MV-4-11 (cell line): ENCODE results near the gene SRMS.
A peak's percentile ranks its signal among the peaks of the same experiment; 100 is the strongest.
"Not testable (repeated sequence)": the region's sequence is repeated elsewhere in the genome, so short reads cannot be mapped to it uniquely, and the experiment has no call there.

Experiments used
- DNase-seq: peaks from one replicate; lab custom pipeline; 2025; lab: John Stamatoyannopoulos, UW

The SRMS gene

DNA sequence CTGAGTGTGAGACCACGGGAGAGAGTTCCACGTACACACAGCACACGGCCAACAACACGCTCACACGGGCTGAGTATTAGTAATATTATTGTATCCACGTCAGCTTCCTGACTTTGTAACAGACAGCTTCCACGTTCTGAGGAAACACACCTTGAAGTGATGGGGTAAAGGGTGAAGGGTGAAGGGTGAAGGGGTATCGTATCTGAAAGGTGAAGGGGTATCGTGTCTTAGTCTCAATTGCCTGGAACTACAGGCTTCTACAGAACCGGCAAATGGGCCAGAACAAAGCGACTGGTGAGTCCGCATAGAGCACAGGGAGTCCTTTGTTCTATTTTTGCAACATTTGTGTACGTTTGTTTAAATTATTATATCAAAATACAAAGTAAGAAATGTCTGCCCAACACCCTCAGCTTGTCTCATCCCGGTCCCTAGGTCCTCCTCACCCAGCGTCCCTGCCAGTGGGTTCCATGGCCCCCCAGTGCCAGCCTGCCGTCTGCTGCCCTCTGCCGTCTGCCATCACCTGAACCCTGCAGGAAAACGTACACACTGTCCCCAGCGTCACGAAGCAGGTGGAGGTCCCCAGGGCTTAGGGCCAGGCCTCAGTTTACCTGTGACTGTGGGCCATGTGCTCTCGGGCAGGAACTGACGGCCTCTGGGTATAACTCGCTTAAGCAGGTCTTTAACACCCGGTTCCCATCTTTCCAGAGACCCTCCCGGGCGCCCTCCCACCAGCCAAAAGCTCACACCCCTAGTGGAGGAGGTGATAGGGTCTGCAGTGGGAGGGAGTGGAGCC lies 30.9 kb upstream of the SRMS start:
- no peak for DNase-seq

DNA sequence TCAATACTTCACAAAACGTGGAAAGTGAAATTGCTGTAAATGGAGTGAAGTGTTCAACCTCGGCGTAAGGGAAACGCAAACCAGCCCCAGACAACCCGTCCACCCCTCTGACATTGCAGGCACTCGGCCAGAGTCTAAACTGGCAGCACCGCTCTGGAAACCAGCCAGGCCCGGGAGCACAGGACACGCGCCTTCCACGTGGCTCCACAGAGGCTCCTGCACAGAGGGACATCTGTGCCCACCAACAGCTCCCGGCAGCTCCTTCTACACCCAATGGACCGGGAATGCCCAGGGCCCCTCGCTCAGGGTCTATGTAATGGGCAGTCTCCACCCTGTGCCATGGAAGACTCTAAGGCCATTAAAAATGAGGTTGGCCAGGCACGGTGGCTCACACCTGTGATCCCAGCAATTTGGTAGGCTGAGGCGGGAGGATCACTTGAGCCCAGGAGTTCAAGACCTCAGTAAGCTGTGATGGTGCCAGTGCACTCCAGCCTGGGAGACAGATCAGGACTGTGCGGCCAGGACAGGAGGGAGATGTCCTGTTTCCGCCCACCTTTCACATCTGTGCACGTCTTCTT lies 29.9 kb upstream of the SRMS start:
- DNase-seq, result no peak

DNA sequence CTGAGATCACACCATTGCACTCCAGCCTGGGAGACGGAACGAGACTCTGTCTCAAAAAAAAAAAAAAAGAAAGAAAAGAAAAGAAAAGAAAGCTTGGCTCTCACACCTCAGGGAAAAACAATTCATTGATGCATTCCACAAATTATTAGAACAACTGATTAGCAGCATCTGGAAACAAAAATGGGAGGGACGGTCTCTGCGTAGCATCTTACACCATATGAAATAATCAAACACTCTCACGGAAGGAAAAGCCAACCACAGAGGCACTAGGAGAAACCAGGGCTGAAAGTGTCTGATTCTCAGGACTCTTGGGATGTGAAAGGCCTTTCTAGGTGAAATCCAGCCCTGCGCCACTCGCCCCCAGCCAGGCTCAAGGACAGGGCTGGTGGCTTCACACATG lies 28.8 kb upstream of the SRMS start:
- DNase-seq, result no peak

DNA sequence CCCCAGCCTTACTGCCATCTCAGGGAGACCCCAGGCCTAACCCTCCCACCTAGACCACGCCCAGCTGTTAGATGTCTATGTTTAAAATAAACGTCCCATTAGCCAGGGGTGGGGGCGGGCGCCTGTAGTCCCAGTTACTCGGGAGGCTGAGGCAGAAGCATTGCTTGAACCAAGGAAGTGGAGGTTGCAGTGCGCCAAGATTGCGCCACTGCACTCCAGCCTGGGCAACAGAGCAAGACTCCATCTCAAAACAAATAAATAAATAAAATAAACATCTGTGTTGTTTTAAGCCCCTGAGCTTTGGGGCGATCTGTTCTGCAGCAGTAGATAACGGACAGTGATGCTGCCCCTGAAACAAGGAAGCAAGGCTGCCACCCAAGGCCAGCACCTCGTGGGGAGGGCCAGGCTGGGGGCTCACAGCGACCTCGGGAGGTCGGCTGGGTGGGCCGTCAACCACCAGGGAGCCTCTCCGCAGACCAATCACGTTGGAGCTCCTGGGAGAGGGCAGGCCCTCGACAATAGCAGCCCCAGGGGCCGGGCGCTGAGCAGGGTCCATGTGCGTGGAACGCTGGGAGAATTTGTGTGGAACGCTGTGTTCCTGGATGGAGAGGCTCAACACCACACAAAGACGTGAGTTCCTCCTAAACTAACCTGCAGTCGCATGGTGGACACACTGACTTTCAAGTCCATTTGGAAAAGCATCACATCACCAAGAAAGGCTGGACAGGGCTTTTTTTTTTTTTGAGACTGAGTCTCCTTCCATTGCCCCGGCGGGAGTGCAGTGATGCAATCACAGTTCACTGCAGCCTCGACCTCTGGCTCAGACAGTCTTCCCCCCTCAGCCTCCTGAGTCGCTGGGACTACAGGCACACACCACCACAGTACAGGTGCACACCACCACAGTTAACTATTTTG lies 27.5 kb upstream of the SRMS start:
- DNase-seq, result peak; percentile 11

DNA sequence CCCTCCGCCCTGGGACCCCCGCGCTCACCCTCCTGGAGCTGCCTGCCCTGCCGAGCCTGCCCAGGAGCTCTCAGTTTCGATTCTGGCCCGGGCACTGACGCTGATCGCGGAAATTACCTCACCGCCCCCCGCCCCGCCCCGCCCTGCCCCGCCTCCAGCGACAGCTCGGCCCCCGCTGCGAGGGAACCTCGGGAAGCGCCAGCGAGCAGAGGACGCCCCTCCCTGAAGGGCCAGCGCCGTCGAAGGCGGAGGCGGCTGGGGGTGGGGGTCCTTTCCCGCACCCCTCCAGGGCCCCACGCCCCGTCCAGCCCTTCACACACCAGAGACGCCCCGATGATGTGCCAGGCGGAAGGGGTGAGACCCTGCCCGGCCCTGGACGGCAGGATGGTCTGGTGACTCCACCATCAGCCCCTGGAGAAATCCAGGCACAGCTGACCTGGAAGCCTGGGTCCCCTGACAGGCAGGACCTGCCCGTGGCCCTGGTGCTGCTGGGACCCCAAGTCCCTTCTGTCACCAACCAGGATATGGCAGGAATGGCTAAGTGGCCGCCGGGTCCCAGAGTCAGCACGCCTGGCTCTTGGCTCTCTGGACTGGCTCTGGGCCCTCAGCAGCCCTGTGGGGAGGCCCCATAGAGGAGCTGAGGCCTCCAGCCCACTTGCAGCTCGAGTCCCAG lies 26.7 kb upstream of the SRMS start, which contains the start of gene HELZ2:
HELZ2 (minus strand) TSS at position 84 of the 673 bp plus-strand sequence. CDS start 1,854 bp downstream, outside the sequence.
- DNase-seq, result peak; percentile 27

DNA sequence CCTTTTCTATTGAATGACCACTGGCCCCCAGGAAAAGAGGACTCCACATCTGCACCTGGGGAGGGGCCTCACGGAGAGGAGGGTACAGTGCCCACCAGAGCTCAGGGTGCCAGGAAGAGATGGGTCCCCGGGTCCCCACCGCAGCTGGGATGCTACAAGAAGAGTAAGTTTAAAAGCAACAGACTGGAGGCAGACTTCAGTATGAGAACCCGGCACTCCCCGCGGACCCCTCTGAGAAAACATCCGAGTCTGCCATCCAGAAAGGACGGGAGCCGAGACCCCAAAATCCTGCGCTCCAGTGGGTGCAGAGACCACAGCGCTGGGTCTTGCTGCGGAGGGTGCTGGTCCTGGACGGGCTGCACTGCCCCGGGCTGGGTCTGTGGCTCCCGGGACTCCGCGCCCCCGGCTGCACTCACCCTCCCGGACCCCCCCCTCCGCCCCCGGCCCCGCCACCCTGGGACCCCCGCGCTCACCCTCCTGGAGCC lies 26.1 kb upstream of the SRMS start:
- DNase-seq, result no peak

DNA sequence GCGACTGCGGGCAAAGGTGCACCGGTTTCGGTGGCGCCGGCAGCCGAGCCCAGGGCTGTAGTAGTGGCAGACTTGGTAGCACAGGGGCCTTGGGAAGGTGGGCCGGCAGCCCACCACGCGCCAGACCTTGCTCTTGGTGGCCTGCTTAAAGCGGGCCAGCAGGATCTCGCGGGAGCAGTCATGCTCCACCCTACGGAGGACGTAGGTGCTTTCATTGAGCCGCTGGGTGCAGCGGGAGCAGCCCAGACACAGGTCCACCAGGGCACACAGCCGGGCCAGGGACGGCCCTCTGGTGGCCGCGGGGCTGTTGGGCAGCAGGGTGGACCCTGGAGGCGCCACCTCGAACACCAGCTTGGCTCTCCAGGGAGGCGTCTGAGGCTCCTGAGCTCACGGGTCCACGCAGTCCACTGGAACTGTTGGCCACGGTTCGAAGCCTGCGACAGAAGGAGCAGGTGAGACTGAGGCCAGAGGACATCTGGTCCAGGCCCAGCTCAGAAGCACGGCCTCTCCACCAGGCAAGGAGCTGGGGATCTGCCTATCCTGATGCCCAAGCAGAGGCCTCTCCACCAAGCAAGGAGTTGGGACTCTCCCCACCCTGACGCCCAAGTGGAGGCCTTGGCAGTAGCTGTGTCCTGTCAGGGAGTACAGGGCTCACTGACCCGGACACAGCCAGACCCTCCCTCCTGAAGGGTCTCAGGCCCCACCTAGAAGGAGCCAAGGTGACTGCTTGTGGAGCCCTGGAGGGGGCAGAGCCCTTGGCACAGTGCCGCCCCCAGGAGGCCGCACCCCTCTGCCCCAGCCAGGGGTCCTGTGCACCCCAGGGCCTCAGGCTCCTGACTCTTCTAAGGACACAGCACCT lies 25.5 kb upstream of the SRMS start:
- DNase-seq, result no peak

DNA sequence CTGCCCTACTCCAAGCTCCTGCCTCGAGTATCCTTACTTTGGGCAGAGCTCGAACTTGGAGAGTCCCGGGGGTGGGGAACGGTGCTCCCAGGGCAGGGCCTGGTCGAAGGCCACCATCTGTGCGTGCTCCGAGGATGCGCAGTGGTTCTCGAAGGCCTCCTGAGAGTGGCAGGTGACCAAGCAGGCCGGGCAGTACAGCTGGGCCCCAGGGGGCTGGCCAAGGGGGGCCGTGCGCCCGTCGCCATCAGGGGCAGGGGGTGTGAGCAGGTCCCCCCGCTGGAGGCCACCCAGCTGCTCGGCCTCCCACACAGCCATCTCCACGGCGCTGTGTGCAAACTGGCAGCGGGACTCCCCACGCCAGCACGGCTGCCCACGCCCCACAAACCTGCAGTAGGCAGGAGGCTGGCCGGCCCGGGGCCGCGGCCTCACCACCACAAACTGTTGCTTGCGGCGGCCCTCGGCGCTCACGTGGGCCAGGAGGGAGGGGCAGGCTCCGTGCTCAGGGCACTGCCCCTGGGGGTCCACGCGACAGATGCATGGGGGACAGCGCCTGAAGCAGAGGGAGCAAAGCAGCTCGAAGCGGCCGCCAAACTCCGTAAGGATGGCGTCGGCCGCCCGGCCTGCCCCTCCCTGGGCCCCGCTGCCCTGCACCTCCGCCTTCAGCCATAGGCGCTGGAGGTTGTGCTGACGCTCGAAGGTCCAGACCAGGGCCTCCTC lies 24.7 kb upstream of the SRMS start:
- DNase-seq, result no peak

DNA sequence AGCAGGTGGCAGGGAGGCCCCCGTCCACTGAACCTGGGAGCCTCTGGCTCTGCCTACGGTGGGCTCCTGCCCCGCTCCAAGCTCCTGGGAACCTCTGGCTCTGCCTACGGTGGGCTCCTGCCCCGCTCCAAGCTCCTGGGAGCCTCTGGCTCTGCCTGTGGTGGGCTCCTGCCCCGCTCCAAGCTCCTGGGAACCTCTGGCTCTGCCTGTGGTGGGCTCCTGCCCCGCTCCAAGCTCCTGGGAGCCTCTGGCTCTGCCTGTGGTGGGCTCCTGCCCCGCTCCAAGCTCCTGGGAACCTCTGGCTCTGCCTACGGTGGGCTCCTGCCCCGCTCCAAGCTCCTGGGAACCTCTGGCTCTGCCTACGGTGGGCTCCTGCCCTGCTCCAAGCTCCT lies 23.5 kb upstream of the SRMS start:
- not testable (repeated sequence) for DNase-seq

DNA sequence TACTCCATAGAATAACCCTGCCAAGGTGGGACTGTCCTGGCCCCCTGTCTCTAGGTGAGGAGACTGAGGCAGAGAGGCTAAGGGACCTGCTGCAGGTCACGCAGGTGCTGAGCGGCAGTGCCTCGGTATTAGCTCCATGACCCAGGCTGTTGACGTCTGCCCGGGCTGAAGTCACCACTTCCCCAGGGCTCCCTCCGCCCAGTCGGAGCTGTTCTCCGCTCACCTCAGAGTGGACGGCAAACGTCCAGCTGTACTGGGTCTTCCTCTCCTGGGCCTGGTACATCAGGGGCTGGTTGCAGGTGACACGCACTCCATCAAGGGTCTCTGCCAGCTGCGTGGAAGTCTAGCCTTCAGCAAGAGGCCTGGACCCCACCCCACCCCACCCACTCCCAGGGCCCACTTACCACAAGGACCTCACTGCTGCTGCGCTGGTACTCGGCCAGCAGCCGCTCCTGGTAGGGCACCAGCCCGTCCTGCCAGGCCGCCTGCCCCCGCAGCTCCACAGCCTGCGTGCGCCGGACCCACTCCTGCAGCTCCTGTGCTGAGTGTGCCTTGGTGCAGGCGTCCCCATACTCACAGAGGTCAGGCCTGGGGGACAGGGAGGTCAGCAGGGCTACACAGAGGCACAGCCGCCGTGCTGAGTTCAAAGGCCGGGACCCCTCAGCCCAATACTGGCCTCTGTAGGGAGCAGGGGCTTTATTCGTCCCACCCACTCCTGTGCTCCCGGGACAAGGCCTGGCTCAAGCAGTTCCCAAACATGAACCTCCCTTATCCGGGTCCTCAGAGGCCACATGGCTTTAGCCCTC lies 22.9 kb upstream of the SRMS start:
- no peak for DNase-seq

DNA sequence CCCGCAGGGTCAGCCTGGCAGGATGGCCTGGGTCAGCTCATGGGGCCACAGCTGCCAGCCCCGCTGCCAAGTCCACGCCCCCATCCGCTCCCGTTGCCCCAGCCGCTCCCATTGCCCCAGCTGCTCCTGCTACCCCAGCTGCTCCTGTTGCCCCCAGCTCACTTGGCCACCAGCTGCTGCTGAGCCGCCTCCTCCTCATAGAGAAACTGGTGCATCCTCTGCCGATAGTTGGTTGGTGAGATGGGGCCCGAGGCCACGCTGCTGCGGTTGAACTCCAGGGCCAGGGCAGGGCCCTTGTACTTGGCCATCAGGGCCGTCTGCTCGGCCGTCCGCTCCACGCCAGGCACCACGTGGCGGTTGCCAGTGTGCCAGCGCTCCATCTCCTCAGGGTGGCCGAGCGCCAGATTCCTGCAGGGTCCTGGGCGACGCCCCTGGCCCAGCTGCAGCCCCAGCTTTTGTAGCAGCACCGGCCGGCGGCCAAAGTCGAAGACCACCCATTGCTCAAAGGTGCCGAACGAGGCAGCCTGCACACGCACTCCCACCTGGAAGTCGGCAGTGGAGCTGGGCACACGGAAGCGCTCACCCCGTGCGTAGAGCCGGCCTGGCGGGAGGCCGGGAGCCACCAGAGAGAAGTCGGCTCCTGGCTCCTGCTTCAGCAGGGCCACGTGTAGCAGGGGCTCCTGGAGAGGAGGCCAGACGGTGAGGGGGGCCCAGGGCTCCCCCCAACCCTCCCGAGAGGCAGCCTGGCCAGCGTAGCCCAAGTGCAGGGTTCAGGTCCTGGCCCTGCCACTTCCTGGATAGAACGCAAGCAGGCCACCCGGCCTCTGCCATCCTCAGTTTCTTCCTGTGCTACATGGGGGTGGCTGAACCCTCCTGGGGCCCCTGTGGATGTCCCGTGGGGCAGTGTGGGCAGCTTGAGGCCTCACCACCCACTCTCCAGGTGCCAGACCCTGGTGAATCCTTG lies 21.7 kb upstream of the SRMS start:
- peak; percentile 38 for DNase-seq

DNA sequence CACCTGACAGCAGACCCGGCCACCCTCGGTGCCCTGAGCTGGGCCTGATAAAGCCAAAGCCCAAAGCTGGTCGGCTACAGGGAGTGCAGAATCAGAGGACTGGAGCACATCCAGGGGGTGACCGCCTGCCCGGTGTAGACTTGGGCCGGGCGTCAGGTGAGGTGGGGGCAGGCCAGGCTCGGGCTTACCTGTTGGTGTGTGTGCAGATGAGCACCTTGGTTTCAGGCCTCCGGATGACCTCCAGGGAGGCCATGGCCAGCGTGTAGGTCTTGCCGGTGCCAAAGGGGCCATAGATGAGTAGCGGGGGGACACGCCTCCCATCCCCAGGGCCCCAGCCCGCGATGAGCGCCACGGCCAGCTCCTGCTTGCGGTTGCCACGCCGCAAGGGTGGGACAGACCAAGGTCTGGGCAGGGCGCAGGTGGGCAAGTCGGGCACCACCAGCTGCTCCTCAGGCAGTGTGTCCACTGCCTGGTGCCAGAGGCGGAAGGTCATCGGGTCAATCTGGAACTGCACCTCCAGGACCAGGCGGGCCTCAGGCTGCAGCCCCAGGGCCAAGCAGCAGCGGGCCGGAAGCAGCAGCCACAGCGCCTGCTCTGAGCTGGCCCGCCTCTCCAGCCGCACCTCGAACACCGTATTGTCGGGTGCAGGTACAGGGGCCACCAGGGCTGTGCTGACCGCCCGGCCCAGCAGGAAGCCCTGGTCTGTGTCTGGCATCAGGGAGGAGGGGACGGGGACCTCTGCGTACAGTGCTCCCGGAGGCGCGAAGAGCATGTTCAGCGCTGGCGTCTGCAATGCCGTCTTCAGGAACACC lies 20.8 kb upstream of the SRMS start:
- peak; percentile 21 for DNase-seq

DNA sequence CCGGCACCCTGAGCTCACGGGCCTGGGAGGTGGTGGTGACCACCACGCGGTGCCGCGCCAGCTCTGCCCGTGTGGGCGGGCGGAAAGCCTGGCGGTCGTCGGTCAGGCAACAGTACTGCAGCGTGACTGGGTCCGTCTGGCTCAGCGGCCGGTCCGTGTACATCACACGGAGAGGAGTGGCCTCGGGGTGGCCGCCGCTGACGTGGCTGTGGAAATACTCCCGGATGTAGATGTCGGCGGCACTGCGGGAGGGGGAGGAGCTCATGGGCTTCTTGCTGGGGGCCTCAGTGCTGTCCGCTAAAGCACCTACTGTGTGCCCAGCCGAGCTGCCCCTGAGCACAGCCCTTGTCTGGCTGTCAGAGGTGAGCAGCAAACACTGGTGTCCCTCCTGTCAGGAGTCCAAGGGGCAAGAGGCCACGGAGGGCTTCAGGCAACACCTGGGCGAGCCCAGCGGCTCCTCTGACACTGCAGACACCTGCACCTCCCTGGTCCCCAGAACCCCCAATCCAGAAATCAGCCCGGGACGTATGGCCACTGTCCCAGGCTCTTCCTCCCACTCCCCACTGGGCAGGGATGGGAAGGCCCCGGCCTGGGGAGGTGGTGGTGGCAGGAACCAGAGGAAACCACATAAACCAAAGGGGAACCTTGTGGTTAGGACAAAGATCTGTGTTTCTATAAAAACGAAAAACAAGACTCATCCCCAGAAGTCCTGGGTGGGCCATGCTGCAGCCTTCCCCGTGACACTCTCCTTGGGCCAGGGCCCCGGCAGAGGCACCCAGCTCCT lies 20.0 kb upstream of the SRMS start:
- peak; percentile 89 for DNase-seq

DNA sequence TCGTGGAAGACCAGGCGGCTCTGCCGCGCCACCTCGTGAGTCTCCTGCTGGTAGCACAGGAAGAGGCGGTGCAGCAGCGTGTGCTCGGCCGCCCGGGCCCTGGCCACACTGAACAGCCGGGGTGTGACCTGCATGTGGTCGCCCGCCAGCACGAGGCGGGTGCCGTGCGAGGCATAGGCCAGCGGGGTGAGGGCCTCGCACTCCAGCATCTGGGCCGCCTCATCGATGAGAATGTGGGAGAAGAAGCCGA lies 19.5 kb upstream of the SRMS start:
- DNase-seq, result no peak

DNA sequence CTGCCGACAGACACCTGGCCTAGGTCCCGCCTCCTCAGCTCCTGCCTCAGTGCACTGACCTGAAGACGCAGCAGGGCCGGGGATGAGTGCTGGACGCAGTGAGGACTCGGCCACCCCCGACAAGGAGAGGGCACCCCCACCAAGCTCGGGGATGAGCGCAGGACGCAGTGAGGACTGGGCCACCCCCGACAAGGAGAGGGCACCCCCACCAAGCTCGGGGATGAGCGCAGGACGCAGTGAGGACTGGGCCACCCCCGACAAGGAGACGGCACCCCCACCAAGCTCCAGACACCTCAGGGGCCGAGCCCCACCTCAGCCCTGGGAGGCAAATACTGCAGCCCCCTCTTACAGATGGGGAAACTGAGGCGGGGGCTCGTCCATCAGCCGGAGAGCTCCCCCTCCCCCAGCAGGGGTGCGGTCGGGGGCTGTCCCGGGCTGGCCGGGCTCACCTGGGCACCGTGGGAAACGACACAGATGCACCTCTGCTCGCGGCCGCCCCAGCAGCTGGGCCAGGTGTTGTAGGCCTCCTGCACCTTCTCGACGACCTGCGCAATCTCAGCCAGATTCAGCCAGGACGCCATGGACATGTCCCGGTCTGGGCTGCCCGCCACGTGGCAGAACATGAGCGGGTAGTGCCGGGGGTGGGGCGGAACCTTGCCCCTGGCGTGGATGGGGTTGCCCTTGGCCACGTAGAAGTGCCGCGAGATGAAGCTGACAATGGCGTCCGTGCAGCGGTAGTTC lies 19.0 kb upstream of the SRMS start:
- DNase-seq, result no peak

DNA sequence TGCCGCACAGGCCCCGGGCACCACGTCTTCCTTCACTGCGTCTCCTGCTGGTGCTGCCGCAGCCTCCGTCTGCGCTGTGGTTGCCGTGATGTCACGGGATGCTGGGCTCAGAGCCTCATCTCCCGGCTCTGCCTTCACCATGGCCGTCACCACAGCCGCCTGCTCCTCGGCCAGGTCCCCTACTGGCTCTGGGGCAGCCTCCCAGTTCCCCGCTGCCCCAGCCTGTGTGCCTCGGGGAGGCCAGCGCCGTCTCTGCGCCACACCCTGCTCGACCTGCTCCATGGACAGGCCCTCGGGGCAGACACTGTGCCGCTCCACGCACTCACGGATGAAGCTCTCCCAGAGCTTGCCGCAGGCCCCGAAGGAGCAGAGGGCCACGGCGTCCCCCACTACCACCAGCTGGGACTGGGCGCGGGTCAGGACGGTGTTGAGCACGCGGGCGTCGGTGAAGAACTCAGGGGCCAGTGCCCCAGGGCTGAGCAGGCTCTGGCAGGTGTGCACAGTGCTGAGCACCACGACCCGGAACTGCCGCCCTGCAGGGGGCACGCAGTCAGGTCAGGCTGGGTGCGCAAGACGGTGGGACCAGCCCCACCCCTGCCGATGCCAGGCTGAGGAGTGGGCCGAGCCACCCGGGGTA lies 18.3 kb upstream of the SRMS start:
- DNase-seq, result no peak
